B cell (primary cell): ENCODE results near the gene ATP6V1B1. TPM values are rescaled to one million over a fixed set of nuclear protein-coding genes. Genes with fewer than 3 reads are reported as not detected.
"Not testable (repeated sequence)": the region's sequence is repeated elsewhere in the genome, so short reads cannot be mapped to it uniquely, and the experiment has no call there.

Source experiments
- ATAC-seq: fragments of 200-7000 bp; cut with Tn5 transposase; one replicate; pipeline ENCODE4 v1.10.0; 2021; ENCODE audit warnings: low read depth, mild to moderate bottlenecking, moderate number of reproducible peaks, moderate library complexity
- CTCF ChIA-PET: fragments of 350-600 bp; sonication (Branson Sonifier 250); formaldehyde crosslinking; loops from one replicate; lab custom pipeline; 2021; ENCODE audit warnings: antibody characterized with exemption, inconsistent platforms; lab: Charles Lee
- POLR2A ChIA-PET: fragments of 350-600 bp; sonication (Branson Sonifier 250); formaldehyde crosslinking; loops from one replicate; lab custom pipeline; 2021; ENCODE audit warnings: antibody characterized with exemption; lab: Charles Lee
- DNase-seq: peaks from one replicate; pipeline ENCODE4 v3.0.0; 2013
- H2AFZ ChIP-seq: 2 replicates; pipeline ENCODE4 v1.6.1; 2012; ENCODE audit warnings: mild to moderate bottlenecking, low read depth, low read length; ENCODE audit not compliant: insufficient read depth, poor library complexity, severe bottlenecking
- H3K27ac ChIP-seq, 2 donors: 1 replicate in 1 of 2; 2 replicates in 1 of 2; pipeline ENCODE4 v1.5.1; 2012 to 2013; ENCODE audit warnings: low read length in 2 of 2, mild to moderate bottlenecking in 2 of 2, moderate library complexity in 1 of 2
- H3K27me3 ChIP-seq, 4 experiments: fragments of 200-600 bp in 1 of 4; sonication (generic) in 1 of 4; replicated peaks in 1 of 4; 1 replicate in 2 of 4; 2 replicates in 2 of 4; pipeline versions ENCODE4 v1.6.1 to v1.7.0; 2013 to 2016; ENCODE audit warnings: low read length in 3 of 4, mild to moderate bottlenecking in 2 of 4, mixed read lengths in 1 of 4, moderate library complexity in 1 of 4; ENCODE audit not compliant: insufficient read depth in 4 of 4, control insufficient read depth in 3 of 4; ENCODE audit errors: control extremely low read depth in 1 of 4
- H3K36me3 ChIP-seq, 2 experiments: replicated peaks in 1 of 2; 1 replicate in 1 of 2; 2 replicates in 1 of 2; pipeline versions ENCODE4 v1.6.1 to v1.7.1; 2013; ENCODE audit warnings: low read length in 1 of 2; ENCODE audit not compliant: insufficient read depth in 2 of 2, control insufficient read depth in 1 of 2; ENCODE audit errors: control extremely low read depth in 1 of 2, extremely low read depth in 1 of 2
- H3K4me1 ChIP-seq, 2 donors: fragments of 200-600 bp in 1 of 2; sonication (generic) in 1 of 2; 1 replicate in 1 of 2; 2 replicates in 1 of 2; pipeline versions ENCODE4 v1.5.1 to v1.6.1; 2013 to 2017; ENCODE audit warnings: low read length in 2 of 2; ENCODE audit not compliant: control insufficient read depth in 2 of 2, insufficient read depth in 2 of 2
- H3K4me2 ChIP-seq: replicated peaks from 2 replicates; pipeline ENCODE3; 2012; ENCODE audit warnings: mild to moderate bottlenecking, low read depth, low read length; ENCODE audit not compliant: poor library complexity, severe bottlenecking
- H3K4me3 ChIP-seq, 5 experiments: fragments of 200-600 bp in 1 of 5; sonication (generic) in 1 of 5; 1 replicate in 3 of 5; 2 replicates in 2 of 5; pipeline versions ENCODE4 v1.5.1 to v1.7.0; 2011 to 2016; ENCODE audit warnings: low read length in 4 of 5, mild to moderate bottlenecking in 4 of 5, low read depth in 2 of 5, control low read depth in 1 of 5, moderate library complexity in 1 of 5; ENCODE audit not compliant: insufficient read depth in 1 of 5; ENCODE audit errors: control extremely low read depth in 1 of 5, extremely low read depth in 1 of 5
- H3K79me2 ChIP-seq: fragments of 200-600 bp; sonication (generic); one replicate; pipeline ENCODE4 v1.6.0; 2016; ENCODE audit warnings: low read length; ENCODE audit not compliant: control insufficient read depth, insufficient read depth
- H3K9ac ChIP-seq: fragments of 200-600 bp; sonication (generic); 2 replicates; pipeline ENCODE4 v1.6.1; 2017; ENCODE audit warnings: mild to moderate bottlenecking, low read length, moderate library complexity
- H3K9me3 ChIP-seq, 3 donors: one replicate each; pipeline versions ENCODE4 v1.6.1 to v1.7.1; 2013; ENCODE audit warnings: low read length in 2 of 3; ENCODE audit not compliant: control insufficient read depth in 2 of 3, insufficient read depth in 1 of 3; ENCODE audit errors: control extremely low read depth in 1 of 3
- H4K20me1 ChIP-seq: 2 replicates; pipeline ENCODE4 v1.6.0; 2012; ENCODE audit warnings: mild to moderate bottlenecking, low read length; ENCODE audit not compliant: insufficient read depth, control insufficient read depth, poor library complexity, severe bottlenecking
- H3K27ac Mint-ChIP-seq: one replicate; pipeline ENCODE4 v1.8.0; 2021; ENCODE audit warnings: mixed read lengths
- H3K27me3 Mint-ChIP-seq: one replicate; pipeline ENCODE4 v1.8.0; 2021; ENCODE audit warnings: mixed read lengths
- H3K4me1 Mint-ChIP-seq: one replicate; pipeline ENCODE4 v1.8.0; 2021; ENCODE audit warnings: mixed read lengths
- H3K4me3 Mint-ChIP-seq: one replicate; pipeline ENCODE4 v1.8.0; 2021; ENCODE audit warnings: mixed read lengths
- H3K9me3 Mint-ChIP-seq: one replicate; pipeline ENCODE4 v1.8.0; 2022; ENCODE audit warnings: mixed read lengths; ENCODE audit not compliant: insufficient read depth
- CTCF ChIP-seq: fragments of 200-600 bp; IDR thresholded peaks from one replicate; pipeline ENCODE4 v1.8.0; 2022; ENCODE audit warnings: antibody characterized with exemption, mild to moderate bottlenecking
- EZH2 ChIP-seq: IDR thresholded peaks from 2 replicates; pipeline ENCODE4 v1.6.1; 2012; ENCODE audit warnings: borderline replicate concordance, low read depth, mild to moderate bottlenecking, moderate library complexity, low read length; ENCODE audit not compliant: insufficient read depth, poor library complexity, severe bottlenecking
- WGBS: methylation state at CpG from one replicate; pipeline ENCODE4 v1.1.5; 2013; ENCODE audit warnings: missing lambda C conversion rate; ENCODE audit not compliant: insufficient coverage; 5-methylcytosine and 5-hydroxymethylcytosine counted together
- intact Hi-C: fragments of 100-400 bp; cut with micrococcal nuclease; formaldehyde crosslinking; loops from one replicate; pipeline ENCODE4 v1.10.0; 2022
- polyA plus RNA-seq: library from polyadenylated mRNA; depleted of rRNA; stranded (reverse); fragments of >200 nt; gene quantifications from 2 replicates; pipeline ENCODE4 v1.2.3, GENCODE V29; 2012
- total RNA-seq, 2 donors: library from RNA; stranded (reverse); fragments of 120-200 nt in 1 of 2; gene quantifications; 1 replicate in 1 of 2; 2 replicates in 1 of 2; pipeline versions ENCODE4 v1.2.3 to v1.2.4, GENCODE V29; 2013 to 2022

ATP6V1B1 gene
- total and polyA plus RNA-seq, 2 donors (not counting 1 experiment from before 2014, with no cell fraction given): not detected

- Histone ChIP-seq H3K27ac (no peak overlapping the region), H3K4me1 (no peaks in the 10 kb centered on the region), H3K9me3 (no peaks in the 10 kb centered on the region), H3K27me3 (peaks cover 0 to 3% (median 0%) of the 10 kb centered on the region in 4 experiments), H3K4me3 (no peak overlapping the region), H3K79me2 (no peaks in the 10 kb centered on the region), H4K20me1 (no peaks in the 10 kb centered on the region), H3K4me2 (no peak overlapping the region), H3K9ac (no peak overlapping the region), H2AFZ (no peak overlapping the region), H3K36me3 (no peaks in the 10 kb centered on the region)
- H3K9me3 Mint-ChIP-seq: no peaks in the 10 kb centered on the region
- WGBS: 79% methylated on average over 4 of the region's 5 CpGs
- no peak for TF ChIP-seq CTCF
- TF ChIP-seq EZH2: no peak
- H3K27ac Mint-ChIP-seq: no peak overlapping the region
- POLR2A ChIA-PET: no interaction called here
- CTCF ChIA-PET: interaction anchor here (1.0 kb wide), 1 partner anchor 43 kb away, joined by 3 read pairs; no protein-coding TSS in a partner anchor
- DNase-seq (no peak), ATAC-seq (no peak)
- H3K27me3 Mint-ChIP-seq: peaks cover 29% of the 10 kb centered on the region
- intact Hi-C loops: no loop called here
- no peak overlapping the region for H3K4me3 Mint-ChIP-seq
- no peaks in the 10 kb centered on the region for H3K4me1 Mint-ChIP-seq
Observed at GRCh38 chr2:71006955-71007799, 71.5 kb downstream of the ATP6V1B1 start.

GRCh38 chr2:71008342-71008741, 72.6 kb downstream of the ATP6V1B1 start:
- H3K9me3 Mint-ChIP-seq: no peaks in the 10 kb centered on the region
- ChIA-PET CTCF (interaction anchor here (1.1 to 1.4 kb wide), 2 partner anchors 15 to 24 kb away, joined by 3 to 4 read pairs; no protein-coding TSS in a partner anchor), POLR2A (no interaction called here)
- ATAC-seq: no peak
- H3K4me2 ChIP-seq: no peak overlapping the region
- H3K27ac ChIP-seq: no peak overlapping the region
- intact Hi-C loops: no loop called here
- H3K4me1 Mint-ChIP-seq: no peaks in the 10 kb centered on the region
- DNase-seq: no peak
- no peak overlapping the region for H3K4me3 ChIP-seq
- no peak overlapping the region for H3K4me3 Mint-ChIP-seq
- no peaks in the 10 kb centered on the region for H3K9me3 ChIP-seq
- no peaks in the 10 kb centered on the region for H3K36me3 ChIP-seq
- peaks cover 28% of the 10 kb centered on the region for H3K27me3 Mint-ChIP-seq
- TF ChIP-seq CTCF (no peak), EZH2 (no peak)
- peaks cover 0 to 3% (median 0%) of the 10 kb centered on the region in 4 experiments for H3K27me3 ChIP-seq
- no peaks in the 10 kb centered on the region for H3K79me2 ChIP-seq
- 92% methylated on average over 13 of the region's 13 CpGs for WGBS
- no peaks in the 10 kb centered on the region for H3K4me1 ChIP-seq
- H4K20me1 ChIP-seq: no peaks in the 10 kb centered on the region
- no peak overlapping the region for H2AFZ ChIP-seq
- no peak overlapping the region for H3K9ac ChIP-seq
- no peak overlapping the region for H3K27ac Mint-ChIP-seq

- H3K36me3 ChIP-seq, DNase-seq, intact Hi-C loops, H4K20me1 ChIP-seq, H3K4me1 ChIP-seq, H3K79me2 ChIP-seq, H3K4me3 ChIP-seq, H3K27me3 ChIP-seq, H2AFZ ChIP-seq, H3K9me3 Mint-ChIP-seq, POLR2A ChIA-PET, H3K9me3 ChIP-seq, CTCF ChIA-PET, H3K4me1 Mint-ChIP-seq, H3K4me3 Mint-ChIP-seq, H3K27ac ChIP-seq, H3K27ac Mint-ChIP-seq, H3K4me2 ChIP-seq, ATAC-seq, H3K9ac ChIP-seq: not testable (repeated sequence)
- H3K27me3 Mint-ChIP-seq: peaks cover 18% of the 10 kb centered on the region
- WGBS: 45% methylated on average over 2 of the region's 6 CpGs
Observed at GRCh38 chr2:71011786-71012185, 76.1 kb downstream of the ATP6V1B1 start.
